ENCODE measurements around the gene GASK1A.
"Not testable (repeated sequence)": the region's sequence is repeated elsewhere in the genome, so short reads cannot be mapped to it uniquely, and the experiment has no call there.

GASK1A gene

DNA sequence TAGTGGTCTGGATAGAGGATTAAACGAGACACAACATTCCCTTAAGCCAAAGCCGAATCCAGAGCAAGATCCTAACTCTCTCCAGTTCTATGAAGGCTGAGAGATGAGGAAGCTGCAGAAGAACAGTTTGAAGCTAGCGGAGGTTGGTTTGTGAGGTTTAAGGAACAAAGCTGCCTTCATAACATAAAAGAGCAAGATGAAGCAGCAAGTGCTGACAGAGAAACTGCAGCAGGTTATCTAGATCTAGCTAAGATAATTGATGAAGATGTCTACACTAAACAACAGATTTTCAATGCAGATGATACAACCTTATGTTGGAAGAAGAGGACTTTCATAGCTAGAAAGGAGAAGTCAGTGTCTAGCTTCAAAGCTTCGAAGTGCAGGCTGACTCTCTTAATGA is 14.8 kb upstream of the GASK1A start:
- no peak overlapping the region for H3K4me3 ChIP-seq (ENCODE audit: low read length)
- DNase-seq (ENCODE audit: low read depth) = no peak
- TF ChIP-seq, protein P1, sequence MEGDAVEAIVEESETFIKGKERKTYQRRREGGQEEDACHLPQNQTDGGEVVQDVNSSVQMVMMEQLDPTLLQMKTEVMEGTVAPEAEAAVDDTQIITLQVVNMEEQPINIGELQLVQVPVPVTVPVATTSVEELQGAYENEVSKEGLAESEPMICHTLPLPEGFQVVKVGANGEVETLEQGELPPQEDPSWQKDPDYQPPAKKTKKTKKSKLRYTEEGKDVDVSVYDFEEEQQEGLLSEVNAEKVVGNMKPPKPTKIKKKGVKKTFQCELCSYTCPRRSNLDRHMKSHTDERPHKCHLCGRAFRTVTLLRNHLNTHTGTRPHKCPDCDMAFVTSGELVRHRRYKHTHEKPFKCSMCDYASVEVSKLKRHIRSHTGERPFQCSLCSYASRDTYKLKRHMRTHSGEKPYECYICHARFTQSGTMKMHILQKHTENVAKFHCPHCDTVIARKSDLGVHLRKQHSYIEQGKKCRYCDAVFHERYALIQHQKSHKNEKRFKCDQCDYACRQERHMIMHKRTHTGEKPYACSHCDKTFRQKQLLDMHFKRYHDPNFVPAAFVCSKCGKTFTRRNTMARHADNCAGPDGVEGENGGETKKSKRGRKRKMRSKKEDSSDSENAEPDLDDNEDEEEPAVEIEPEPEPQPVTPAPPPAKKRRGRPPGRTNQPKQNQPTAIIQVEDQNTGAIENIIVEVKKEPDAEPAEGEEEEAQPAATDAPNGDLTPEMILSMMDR (conservative IDR thresholded peaks at IDR 0.05; ENCODE audit: low read length) = no peak

DNA sequence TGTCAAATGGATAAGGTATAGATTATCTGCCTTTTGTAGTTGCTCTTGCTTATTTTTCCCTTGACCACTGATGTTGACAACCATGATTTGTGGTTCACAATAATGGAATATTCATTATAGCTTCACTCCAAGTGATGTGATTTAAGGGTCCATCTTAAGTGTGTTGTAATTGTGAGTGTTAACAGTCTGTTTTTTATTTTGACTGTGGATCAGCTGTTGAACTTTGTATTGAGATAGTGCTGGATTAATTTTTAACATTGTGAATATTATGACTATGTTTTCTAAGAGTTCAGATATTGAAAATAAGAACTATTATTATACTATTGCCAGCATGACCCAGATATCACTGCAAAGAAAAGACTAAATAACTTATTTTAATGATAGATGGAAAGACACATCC is 8.6 kb upstream of the GASK1A start:
- DNase-seq (ENCODE audit: low read depth) = no peak
- TF ChIP-seq, protein P1 (conservative IDR thresholded peaks at IDR 0.05; ENCODE audit: low read length) = no peak
- no peak overlapping the region for H3K4me3 ChIP-seq (ENCODE audit: low read length)

DNA sequence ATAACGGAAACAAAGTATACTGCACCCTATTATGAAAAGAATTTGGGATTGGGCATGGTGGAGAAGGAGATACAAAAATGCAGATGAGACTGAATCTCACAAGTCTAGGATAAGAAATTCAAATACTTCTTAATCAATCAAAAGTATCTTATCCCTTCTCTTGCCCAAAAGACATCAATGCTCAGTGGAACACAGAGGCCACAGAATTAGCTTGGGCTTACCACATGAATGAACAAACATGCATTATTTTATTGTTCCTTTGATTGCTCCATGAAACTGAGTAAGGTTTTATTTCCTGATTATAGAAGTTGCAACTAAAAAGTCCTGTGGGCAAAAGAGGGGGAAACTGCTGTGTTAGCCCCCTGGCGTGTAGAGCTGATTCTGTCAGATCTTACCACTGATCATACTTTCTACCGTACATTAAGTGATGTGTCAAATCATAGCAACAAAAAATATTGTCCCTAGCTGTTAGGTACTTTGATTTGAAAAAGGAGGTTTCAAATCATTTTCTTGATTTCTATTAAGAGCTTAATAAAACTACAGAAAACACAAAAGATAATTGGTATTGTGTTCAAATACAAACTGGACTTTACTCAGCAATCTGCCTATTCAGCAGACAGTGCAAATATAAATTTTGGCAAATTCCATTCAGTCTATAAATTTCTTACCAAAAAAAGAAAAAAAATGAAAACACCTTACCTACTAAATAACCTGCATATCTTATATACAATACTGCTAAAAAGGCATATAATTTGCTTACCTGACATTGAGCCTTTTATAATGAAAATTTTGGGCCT is 7.9 kb upstream of the GASK1A start:
- no peak for DNase-seq (ENCODE audit: low read depth)
- TF ChIP-seq, protein P1 (conservative IDR thresholded peaks at IDR 0.05; ENCODE audit: low read length) = no peak
- no peak overlapping the region for H3K4me3 ChIP-seq (ENCODE audit: low read length)

DNA sequence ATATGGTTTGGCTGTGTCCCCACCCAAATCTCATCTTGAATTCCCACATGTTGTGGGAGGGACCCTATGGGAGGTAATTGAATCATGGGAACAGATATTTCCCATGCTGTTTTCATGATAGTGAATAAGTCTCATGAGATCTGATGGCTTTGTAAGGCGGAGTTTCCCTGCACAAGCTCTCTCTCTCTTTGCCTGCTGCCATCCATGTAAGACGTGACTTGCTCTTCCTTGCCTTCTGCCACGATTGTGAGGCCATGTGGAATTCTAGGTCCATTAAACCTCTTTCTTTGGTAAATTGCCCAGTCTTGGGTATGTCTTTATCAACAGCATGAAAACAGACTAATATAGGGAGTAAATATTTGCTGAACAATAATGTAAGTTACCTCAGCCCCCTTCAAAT is 4.2 kb upstream of the GASK1A start:
- DNase-seq (ENCODE audit: low read depth); H3K4me3 ChIP-seq (ENCODE audit: low read length): not testable (repeated sequence)

DNA sequence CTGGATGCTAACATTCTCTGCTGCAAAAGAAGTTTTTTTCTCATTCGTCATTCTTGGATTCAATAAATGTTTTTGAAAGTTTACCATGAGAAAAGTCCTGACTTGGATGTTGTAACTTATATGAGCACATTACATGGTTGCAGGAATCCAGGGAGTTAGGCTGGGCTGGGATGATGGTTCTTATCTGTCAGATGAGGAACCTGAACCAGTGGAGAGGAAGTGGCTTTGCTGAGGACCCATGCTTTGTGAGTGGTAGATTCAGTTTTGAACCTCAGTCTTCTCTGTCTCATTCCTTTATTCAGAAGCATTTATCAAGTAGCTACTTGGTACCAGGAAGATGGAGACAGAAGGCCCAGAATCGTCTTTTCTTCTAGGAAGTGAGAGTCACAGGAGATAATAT is 3.7 kb upstream of the GASK1A start:
- TF ChIP-seq, protein P1 (conservative IDR thresholded peaks at IDR 0.05; ENCODE audit: low read length) = no peak
- DNase-seq (ENCODE audit: low read depth) = no peak
- H3K4me3 ChIP-seq (ENCODE audit: low read length) = no peak overlapping the region

DNA sequence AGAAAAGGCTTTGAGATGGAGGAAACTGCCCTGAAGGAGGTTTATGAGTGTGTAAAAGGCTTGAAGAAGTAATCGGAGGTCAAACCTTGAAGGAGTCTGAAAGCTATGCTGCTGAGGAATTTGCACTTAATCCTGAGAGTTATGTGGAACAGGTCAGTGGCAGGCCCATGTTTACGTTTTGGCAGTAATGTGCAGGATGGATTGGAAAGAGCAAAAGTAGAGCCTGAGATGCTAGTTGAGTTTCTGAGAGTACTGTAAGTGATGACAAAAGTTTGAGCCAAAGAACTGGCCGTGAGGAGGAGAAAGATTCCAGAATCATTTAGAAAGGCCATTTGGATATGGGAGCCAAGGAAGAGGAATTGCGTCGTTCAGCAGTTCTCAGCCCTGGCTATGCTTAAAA is 3.2 kb upstream of the GASK1A start:
- no peak overlapping the region for H3K4me3 ChIP-seq (ENCODE audit: low read length)
- TF ChIP-seq, protein P1 (conservative IDR thresholded peaks at IDR 0.05; ENCODE audit: low read length) = no peak
- no peak for DNase-seq (ENCODE audit: low read depth)

DNA sequence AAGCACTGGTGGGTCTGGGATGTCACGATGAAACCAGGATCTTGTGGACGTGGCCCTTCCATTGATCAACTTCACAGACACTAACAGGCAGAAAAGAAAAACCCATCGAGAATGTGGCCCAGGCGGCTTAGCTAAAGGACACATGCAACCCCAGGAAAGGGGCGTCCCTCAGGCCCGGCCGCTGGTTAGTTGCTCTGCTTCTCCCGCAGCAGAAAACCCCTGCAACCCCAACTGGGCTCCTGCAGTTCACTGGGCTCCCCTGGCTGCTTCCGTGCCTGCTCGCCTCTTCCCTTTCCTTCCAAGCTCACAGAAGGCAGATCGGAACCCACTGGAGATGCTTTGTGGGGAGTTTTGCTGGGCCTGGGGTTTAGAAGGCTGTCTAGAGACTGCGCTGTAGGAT is 1.1 kb downstream of the GASK1A start:
- no peak for DNase-seq (ENCODE audit: low read depth)
- TF ChIP-seq, protein P1 (conservative IDR thresholded peaks at IDR 0.05; ENCODE audit: low read length) = no peak
- no peak overlapping the region for H3K4me3 ChIP-seq (ENCODE audit: low read length)
